Activated CD4-positive, alpha-beta T cell treated with anti-CD3 and anti-CD28 coated beads for 36 hours (primary cell): ENCODE data around the gene FAM241A. TPM values are rescaled to one million over a fixed set of nuclear protein-coding genes. Genes with fewer than 3 reads are reported as not detected.
A peak's percentile ranks its signal among the peaks of the same experiment; 100 is the strongest.

ENCODE experiments used
- ATAC-seq: fragments of 200-7000 bp; cut with Tn5 transposase; one replicate; pipeline ENCODE4 v1.10.0; 2021; ENCODE audit warnings: mild to moderate bottlenecking, moderate library complexity
- CTCF ChIA-PET: fragments of 350-600 bp; sonication (Branson Sonifier 250); formaldehyde crosslinking; loops from one replicate; lab custom pipeline; 2021; ENCODE audit warnings: antibody characterized with exemption; lab: Charles Lee
- POLR2A ChIA-PET: fragments of 350-600 bp; sonication (Branson Sonifier 250); formaldehyde crosslinking; loops from one replicate; lab custom pipeline; 2021; ENCODE audit warnings: antibody characterized with exemption, inconsistent platforms; lab: Charles Lee
- DNase-seq: peaks from one replicate; pipeline ENCODE4 v3.0.0-alpha.2; 2020
- H3K27ac Mint-ChIP-seq: one replicate; pipeline ENCODE4 v1.8.0; 2021; ENCODE audit warnings: mixed read lengths
- H3K27me3 Mint-ChIP-seq: one replicate; pipeline ENCODE4 v1.8.0; 2021; ENCODE audit warnings: mixed read lengths
- H3K36me3 Mint-ChIP-seq: one replicate; pipeline ENCODE4 v1.8.0; 2021; ENCODE audit warnings: low read depth, mixed read lengths
- H3K4me1 Mint-ChIP-seq: one replicate; pipeline ENCODE4 v1.8.0; 2021; ENCODE audit warnings: mixed read lengths
- H3K4me3 Mint-ChIP-seq: one replicate; pipeline ENCODE4 v1.8.0; 2021; ENCODE audit warnings: mild to moderate bottlenecking, moderate library complexity, mixed read lengths
- H3K9me3 Mint-ChIP-seq: one replicate; pipeline ENCODE4 v1.8.0; 2021; ENCODE audit warnings: low read depth, mixed read lengths
- intact Hi-C, 2 experiments: fragments of 100-400 bp; cut with DNase I in 1 of 2; cut with micrococcal nuclease in 1 of 2; formaldehyde crosslinking; loops; one replicate each; pipeline versions ENCODE4 v1.14.2 to v1.15.1; 2022 to 2024; cut with DNase I, micrococcal nuclease
- total RNA-seq, 2 experiments: library from RNA; stranded (reverse); gene quantifications; one replicate each; pipeline ENCODE4 v1.2.3, GENCODE V29; 2021

Gene FAM241A
- total RNA-seq, 2 experiments from 2014 or later, result 3.2 to 3.5 TPM

DNA sequence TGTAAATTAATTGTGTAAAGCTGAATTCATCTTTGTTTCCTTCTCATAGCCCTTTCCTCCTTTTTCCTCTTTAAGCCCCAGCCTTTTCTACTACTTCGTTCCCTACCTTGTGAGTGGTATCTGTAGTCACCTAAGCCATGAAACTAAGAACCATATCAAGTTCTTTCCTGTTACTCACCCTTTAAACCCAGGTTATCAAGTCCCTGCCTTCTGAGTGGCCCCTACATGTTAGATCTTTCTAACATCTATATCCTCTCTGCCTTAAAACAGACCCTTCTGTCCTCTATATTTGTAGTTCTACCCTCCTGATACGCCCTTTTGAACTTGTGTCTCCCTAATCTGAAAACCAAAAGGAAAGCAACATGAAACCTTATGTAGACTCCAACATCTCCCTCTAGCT lies 93.6 kb downstream of the FAM241A start:
- ATAC-seq (peak; percentile 84), DNase-seq (no peak)
- Mint-ChIP-seq H3K9me3 (no peaks in the 10 kb centered on the region), H3K27me3 (no peaks in the 10 kb centered on the region), H3K4me3 (no peak overlapping the region), H3K4me1 (peaks cover 32% of the 10 kb centered on the region), H3K27ac (no peak overlapping the region), H3K36me3 (peaks cover 5% of the 10 kb centered on the region)
- ChIA-PET CTCF (interaction anchor here (1.2 kb wide), 1 partner anchor 141 kb away, joined by 3 read pairs; no protein-coding TSS in a partner anchor), POLR2A (no interaction called here)
- intact Hi-C loops, result loop anchor here in 1 of 2 experiments (10.0 kb wide), 1 partner anchor 496 kb away; no protein-coding TSS in a partner anchor

Other genes with a start within 250 kb of the FAM241A start
- gene AP1AR, start 86.3 kb downstream of the FAM241A start, total RNA-seq, result 10 to 100 TPM; 15.8 to 16.5 TPM
- 10 to 100 TPM; 41.7 to 54.3 TPM for gene TIFA, start 140.4 kb downstream of the FAM241A start, total RNA-seq
- 10 to 100 TPM; 23.2 to 24.3 TPM for gene ALPK1, start 151.9 kb downstream of the FAM241A start, total RNA-seq